NCI-H1694 treated with DMSO at 0.1 percent for 48 hours (cell line): ENCODE data around the gene CATSPERD.
"Not testable (repeated sequence)": the region's sequence is repeated elsewhere in the genome, so short reads cannot be mapped to it uniquely, and the experiment has no call there.

ENCODE experiments used
- DNase-seq: peaks from one replicate; lab custom pipeline; 2025; lab: John Stamatoyannopoulos, UW

The CATSPERD gene

GRCh38 chr19:5686647-5687359, 33.6 kb upstream of the CATSPERD start:
- DNase-seq, result peak; percentile 64

GRCh38 chr19:5687360-5688198, 32.9 kb upstream of the CATSPERD start:
- DNase-seq, result no peak

DNA sequence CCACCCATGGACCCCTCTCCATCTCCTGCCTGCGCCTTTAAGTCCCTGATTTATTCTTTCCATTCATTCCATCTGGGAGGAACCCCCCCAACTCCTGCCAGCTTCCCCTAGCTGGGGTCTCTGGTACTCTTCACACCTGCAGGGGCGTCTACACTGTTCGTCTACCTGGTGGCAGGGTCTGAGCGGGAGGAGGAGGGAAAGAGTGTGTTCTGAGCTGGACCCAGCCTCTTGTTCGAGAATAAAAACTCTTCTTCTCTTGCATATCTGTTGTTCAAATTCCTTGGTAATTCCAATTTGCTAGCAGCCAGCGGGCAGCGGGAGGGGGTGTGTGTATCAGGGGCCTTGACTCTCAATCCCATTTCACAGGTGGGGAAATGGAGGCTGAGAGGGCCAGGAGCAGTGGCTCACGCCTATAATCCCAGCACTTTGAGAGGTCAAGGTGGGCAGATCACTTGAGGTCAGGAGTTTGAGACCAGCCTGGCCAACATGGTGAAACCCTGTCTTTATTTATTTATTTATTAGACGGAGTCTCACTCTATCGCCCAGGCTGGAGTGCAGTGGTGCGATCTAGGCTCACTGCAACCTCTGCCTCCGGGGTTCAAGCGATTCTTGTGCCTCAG, 32.1 kb upstream of the CATSPERD start:
- DNase-seq, result not testable (repeated sequence)

GRCh38 chr19:5690125-5690954, 30.1 kb upstream of the CATSPERD start, which contains the start of gene RPL36:
Gene RPL36 (plus strand): TSS chr19:5690295. CDS start chr19:5690508, 213 bp downstream.
- peak; percentile 91 for DNase-seq

- no peak for DNase-seq
Observed at GRCh38 chr19:5690955-5691821, 29.2 kb upstream of the CATSPERD start.

DNA sequence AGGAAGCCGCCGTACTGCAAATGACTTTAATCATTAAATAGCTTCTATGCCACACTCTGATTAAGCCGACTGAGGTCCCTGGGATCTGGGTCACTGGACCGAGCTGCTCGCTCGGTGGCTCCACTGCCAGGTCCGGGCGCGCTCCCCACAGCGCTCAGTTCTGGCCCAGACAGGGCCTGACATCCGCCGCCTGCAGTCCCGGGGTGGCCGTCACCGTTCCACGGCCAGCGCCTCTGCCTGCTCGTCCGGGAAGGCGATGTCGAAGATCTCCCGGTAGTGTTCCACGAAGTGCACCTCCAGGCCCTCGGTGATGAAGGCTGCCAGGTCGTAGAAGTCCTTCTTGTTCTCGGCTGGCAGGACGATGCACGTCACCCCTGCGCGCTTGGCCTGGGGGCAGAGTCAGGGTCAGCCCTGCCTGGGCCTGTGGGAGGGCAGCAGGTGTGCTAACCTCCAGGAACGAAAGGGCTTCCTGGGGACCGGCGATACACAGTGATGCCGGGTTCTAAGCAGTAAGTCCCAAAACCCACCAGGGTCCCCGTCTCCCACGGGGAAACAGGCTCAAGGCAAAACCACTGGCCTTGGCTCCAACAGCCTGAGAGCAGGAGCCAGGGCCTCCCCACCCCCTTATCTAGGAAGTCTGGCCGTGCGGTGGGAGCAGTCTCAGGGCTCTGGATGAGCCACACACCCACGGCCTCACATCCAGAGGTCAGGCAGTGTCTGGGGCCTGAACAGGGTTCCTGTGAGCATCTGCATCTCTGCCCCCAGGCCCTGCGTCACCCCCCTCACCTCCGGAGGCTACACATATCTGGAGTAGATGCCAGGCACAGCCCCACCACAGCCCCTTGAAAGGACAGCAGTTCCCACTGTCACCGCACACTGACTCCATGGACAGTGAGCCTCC, 28.4 kb upstream of the CATSPERD start:
- DNase-seq, result no peak

DNA sequence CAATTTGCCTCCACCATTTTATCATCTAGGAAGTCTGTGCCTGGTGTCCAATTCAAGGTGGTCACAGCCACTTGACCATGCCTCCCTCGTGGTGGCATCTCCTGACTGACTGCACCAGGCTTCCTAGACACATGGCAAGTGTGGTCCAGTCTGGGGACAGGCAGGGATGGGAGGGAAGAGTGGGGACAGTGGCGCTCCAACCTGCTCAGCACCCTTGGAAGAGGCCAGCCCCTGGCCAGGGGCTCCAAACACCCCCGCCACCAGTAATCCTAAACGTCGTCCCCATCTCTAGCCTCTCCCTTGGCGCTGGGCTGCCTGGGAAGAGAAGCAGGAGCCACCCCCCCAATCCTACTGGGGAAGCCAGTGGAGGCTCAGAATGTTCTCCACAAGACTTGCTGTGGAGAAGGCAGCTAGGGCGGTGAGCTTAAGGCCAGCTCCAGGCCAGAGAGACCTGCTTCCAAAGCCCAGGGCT, 27.7 kb upstream of the CATSPERD start:
- no peak for DNase-seq

DNA sequence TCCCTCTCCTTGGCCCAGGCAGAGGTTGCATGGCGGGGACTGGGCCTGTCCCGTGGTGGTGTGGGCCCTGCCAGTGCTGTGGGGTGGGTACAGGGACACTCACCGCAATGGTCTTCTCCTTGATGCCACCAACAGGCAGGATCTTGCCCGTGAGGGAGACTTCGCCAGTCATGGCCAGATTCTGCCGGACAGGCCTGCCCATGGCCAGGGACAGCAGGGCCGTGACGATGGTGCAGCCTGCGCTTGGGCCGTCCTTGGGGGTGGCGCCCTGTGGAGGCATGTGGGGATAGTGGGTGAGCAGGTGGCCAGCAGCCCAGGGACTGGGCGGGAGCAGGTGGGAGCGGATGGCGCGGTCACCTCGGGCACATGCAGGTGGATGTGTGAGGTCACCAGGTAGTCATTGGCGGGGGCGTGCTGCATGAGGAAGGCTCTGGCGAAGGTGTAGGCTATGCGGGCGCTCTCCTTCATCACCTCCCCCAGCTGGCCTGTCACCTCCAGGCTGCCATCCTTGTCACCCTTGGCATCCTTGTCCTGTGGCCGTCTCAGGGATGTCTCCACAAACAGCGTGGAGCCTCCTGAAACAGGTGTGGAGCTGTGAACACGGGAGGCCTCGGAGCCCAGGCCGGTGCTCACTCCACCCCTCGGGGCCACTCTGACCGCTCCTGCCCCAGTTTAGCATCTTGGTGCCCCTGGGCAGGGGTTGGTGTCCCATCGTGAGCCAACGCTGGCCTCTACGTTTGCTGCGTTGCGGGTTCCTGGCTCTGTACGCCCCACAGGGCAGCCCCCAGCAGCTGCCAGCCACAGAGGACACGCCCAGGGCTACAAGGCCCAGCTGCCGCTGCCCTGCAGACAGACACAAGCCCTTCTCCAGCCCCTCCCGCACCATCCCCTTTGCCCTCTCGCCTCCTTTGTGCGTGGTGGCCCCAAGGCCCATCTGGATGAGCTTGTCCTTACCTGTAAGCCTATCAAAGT, 27.0 kb upstream of the CATSPERD start:
- DNase-seq, result no peak

DNA sequence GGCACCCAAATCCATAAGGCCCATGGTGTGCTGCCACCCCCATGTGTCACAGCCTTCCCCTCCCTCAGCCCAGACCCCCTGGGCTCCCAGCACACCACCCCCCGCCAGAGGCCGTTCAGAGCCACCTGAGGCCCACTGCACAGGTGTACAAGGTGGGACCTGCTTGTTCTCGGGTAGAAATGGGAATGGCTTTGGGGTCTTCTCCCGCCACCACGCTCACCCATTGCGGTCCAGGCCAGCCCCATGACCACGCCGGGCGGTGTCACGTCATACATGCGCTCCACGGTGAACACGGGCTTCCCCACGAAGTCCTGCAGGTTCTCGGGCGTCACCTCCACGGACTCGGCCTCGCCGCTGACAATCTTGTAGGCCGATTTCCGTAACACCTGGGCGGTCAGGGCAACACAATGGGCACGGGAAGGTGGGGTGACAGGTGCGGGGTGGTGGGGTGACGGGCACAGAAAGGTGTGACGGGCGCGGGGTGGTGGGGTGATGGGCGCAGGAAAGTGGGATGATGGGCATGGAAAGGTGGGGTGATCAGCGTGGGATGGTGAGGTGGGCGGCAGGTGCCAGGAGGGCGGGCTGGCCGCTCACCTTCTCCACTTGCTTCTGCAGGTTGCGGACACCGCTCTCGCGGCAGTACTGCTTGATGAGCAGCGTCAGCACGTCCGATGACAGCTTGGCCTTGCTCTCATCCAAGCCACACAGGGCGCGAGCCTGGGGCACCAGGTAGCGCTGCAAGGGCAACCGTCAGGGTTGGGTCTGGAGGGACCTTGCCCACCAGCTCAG, 26.1 kb upstream of the CATSPERD start:
- DNase-seq, result no peak

- no peak for DNase-seq
Observed at GRCh38 chr19:5694956-5695648, 25.3 kb upstream of the CATSPERD start.

GRCh38 chr19:5695649-5696195, 24.7 kb upstream of the CATSPERD start:
- no peak for DNase-seq

- no peak for DNase-seq
Observed at GRCh38 chr19:5696196-5697021, 24.0 kb upstream of the CATSPERD start.

GRCh38 chr19:5697022-5697889, 23.2 kb upstream of the CATSPERD start:
- DNase-seq, result no peak

DNA sequence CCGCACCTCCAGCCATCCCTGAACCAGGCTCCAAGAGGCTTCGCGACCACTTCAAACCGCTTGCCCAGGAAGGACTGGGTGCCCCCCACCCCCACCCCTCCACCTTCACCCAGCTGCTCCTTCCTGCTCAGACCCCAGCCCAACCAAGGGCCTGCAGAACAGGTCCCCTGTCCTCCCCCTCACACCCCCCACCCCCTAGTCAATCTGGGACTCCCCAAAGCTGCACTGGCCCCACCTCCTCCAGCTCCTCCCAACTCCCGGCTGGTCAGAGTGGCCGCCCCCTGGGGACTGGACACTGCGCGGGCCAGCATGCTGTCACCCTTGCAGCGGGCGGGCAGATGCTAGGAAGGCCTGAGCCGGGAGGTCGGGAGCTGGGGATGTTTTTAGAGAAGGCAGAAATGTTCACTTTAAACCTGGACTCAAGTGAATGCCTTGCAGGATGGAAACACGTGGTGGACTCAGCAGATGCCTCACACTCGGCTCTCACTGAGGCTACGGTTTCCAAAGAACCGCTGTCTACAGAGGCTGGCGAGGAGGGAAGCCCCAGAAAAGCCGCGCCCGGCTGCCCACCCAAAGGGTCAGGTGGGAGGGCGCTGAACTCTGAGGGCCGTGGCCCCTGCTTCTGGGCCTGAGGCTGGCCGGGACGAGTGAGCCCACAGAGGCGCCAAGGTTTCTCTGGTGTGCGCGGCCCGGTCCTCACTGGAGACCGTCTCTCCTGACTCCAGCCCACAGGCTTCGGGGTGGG, 22.4 kb upstream of the CATSPERD start:
- no peak for DNase-seq
